ENCODE measurements around the gene GPR89B. TPM values are rescaled to one million over a fixed set of nuclear protein-coding genes. Genes with fewer than 3 reads are reported as not detected.
A peak's percentile ranks its signal among the peaks of the same experiment; 100 is the strongest.

The GPR89B gene
- total RNA-seq, 4 donors from 2014 or later, result 6.0 to 25.8 (median 16.6) TPM

DNA sequence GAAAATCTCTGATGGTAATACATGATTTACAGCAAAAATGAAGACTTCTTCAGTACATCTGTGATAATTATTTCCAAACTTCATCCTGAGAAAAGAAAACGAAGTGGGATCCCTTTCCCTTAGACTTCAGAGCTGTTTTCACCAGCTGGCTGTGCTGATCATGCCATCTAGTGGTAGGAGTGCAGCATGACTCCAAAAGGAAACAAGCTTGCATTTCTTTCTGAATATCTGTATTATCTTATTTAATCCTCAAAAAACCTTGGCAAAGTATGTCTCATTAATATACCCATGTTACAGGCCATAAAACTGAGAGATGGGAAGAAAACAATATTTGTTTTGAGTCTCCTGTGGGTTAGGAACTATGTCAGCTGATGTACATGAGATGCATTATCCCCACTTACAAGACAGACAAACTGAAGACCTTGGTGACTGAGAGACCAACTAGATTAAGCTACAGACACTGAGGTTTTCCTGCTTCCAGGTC, 35.4 kb upstream of the GPR89B start:
- Histone ChIP-seq H3K4me3 (no peak overlapping the region), H3K27ac (no peak overlapping the region), H3K27me3 (peaks cover 18% of the 10 kb centered on the region), H3K9me3 (no peaks in the 10 kb centered on the region), H3K4me1 (peaks cover 0 to 15% (median 4%) of the 10 kb centered on the region in 3 donors), H3K36me3 (no peaks in the 10 kb centered on the region)
- peak; percentile 66 for ATAC-seq
- 7 to 10% methylated on average over 1 of the region's 1 CpG for WGBS, 2 donors (ENCODE audit: low coverage in 1 of 2)
- TF ChIP-seq EP300 (IDR thresholded peaks at IDR 0.05), result no peak
- no peak for TF ChIP-seq POLR2A (IDR thresholded peaks at IDR 0.05)
- TF ChIP-seq, protein P1, sequence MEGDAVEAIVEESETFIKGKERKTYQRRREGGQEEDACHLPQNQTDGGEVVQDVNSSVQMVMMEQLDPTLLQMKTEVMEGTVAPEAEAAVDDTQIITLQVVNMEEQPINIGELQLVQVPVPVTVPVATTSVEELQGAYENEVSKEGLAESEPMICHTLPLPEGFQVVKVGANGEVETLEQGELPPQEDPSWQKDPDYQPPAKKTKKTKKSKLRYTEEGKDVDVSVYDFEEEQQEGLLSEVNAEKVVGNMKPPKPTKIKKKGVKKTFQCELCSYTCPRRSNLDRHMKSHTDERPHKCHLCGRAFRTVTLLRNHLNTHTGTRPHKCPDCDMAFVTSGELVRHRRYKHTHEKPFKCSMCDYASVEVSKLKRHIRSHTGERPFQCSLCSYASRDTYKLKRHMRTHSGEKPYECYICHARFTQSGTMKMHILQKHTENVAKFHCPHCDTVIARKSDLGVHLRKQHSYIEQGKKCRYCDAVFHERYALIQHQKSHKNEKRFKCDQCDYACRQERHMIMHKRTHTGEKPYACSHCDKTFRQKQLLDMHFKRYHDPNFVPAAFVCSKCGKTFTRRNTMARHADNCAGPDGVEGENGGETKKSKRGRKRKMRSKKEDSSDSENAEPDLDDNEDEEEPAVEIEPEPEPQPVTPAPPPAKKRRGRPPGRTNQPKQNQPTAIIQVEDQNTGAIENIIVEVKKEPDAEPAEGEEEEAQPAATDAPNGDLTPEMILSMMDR (IDR thresholded peaks at IDR 0.05), result peak; percentile 88 to 96 (median 93)

DNA sequence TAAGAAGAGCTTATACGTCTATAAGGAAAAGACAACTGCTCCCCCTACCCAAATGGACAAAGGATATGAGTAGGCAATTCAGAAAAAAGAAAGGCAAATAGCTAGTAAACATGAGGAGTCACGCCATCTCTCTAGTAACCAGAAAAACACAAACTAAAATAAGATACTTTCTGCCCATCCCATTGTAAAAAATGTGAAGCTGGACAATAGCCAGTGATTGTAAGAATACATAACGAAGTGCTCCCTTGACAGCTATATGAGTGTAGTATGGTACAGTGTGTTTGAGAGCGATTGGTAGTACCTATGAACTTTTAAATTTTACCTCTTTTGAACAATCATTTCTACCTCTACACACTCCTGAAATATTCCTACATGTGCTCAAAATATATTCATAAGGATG, 33.1 kb upstream of the GPR89B start:
- Histone ChIP-seq H3K27me3 (peaks cover 9% of the 10 kb centered on the region), H3K36me3 (no peaks in the 10 kb centered on the region), H3K4me3 (no peak overlapping the region), H3K9me3 (no peaks in the 10 kb centered on the region), H3K4me1 (peaks cover 0 to 12% (median 4%) of the 10 kb centered on the region in 3 donors), H3K27ac (no peak overlapping the region)
- TF ChIP-seq POLR2A (IDR thresholded peaks at IDR 0.05) (no peak), EP300 (IDR thresholded peaks at IDR 0.05) (no peak)
- TF ChIP-seq, protein P1 (IDR thresholded peaks at IDR 0.05), result no peak
- ATAC-seq, result no peak
- 47 to 51% methylated on average over 4 of the region's 4 CpGs for WGBS, 2 donors (ENCODE audit: low coverage in 1 of 2)

DNA sequence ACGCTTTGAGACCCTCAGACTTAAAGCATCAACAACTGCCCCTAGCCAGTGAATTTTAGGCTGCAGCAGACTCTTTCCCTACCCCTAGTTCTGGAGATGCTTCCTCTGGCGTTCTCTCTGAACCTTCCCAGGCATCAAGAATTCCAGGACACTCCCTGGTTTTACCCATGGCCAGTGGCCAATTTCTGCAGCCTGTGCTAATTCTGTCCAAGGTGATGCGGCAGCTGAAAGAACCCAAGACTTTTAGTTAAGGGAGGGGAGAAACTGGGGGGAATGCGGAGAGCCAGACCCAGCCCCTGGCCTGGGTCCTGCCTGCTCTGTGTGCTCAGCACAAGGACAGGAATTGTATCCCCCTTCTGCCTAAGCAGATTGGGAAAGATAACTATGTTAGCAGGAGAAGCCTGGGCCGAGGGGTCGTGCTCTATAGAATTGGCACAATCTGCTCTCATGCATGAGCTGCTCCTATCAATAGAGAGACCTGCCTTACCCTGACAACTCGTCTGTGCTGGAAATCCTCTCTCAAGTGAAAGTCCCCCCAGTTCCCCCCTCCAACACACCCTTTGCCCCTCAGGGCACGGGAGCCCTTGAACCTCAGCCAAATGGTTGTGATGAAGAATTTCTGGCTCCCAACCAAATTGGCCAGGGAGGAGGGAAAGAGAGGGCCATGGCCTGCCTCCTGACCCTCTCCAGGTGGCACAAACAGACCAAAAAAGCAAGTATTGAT, 31.0 kb upstream of the GPR89B start:
- no peak for ATAC-seq
- Histone ChIP-seq H3K36me3 (no peaks in the 10 kb centered on the region), H3K9me3 (no peaks in the 10 kb centered on the region), H3K4me3 (no peak overlapping the region), H3K27ac (no peak overlapping the region), H3K27me3 (peaks cover 8% of the 10 kb centered on the region), H3K4me1 (peaks cover 0 to 9% (median 0%) of the 10 kb centered on the region in 3 donors)
- 48 to 50% methylated on average over 4 to 6 of the region's 8 CpGs for WGBS, 2 donors (ENCODE audit: low coverage in 1 of 2)
- TF ChIP-seq EP300 (IDR thresholded peaks at IDR 0.05) (no peak), POLR2A (IDR thresholded peaks at IDR 0.05) (no peak), POLR2AphosphoS5 (IDR thresholded peaks at IDR 0.05) (no peak)
- TF ChIP-seq, protein P1 (IDR thresholded peaks at IDR 0.05), result no peak

DNA sequence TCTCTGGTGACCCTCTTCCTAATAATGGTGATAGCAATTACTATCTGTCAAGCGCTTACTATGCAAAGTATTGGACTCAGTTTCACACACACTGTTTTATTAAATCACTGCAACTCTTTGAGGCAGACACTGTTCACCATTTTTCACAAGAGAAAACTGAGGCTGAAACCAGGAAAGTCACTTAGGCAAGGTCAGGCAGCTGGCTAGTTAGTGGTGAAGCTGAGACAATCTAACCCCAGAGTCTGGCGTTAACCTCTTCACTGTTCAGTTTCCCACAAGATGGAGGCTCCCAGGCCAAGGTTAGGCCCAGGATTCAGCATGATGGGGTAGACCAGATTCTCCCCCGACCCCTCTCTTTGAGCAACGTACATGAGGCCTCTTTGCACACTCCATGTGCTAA, 30.4 kb upstream of the GPR89B start:
- Histone ChIP-seq H3K9me3 (no peaks in the 10 kb centered on the region), H3K4me3 (no peak overlapping the region), H3K36me3 (no peaks in the 10 kb centered on the region), H3K27me3 (peaks cover 8% of the 10 kb centered on the region), H3K27ac (no peak overlapping the region), H3K4me1 (peaks cover 0 to 4% (median 0%) of the 10 kb centered on the region in 3 donors)
- ATAC-seq, result no peak
- TF ChIP-seq POLR2A (IDR thresholded peaks at IDR 0.05) (no peak), EP300 (IDR thresholded peaks at IDR 0.05) (no peak), POLR2AphosphoS5 (IDR thresholded peaks at IDR 0.05) (no peak)
- TF ChIP-seq, protein P1 (IDR thresholded peaks at IDR 0.05), result no peak
- WGBS, 2 donors (ENCODE audit: low coverage in 1 of 2), result 80 to 92% methylated on average over 2 to 3 of the region's 4 CpGs

DNA sequence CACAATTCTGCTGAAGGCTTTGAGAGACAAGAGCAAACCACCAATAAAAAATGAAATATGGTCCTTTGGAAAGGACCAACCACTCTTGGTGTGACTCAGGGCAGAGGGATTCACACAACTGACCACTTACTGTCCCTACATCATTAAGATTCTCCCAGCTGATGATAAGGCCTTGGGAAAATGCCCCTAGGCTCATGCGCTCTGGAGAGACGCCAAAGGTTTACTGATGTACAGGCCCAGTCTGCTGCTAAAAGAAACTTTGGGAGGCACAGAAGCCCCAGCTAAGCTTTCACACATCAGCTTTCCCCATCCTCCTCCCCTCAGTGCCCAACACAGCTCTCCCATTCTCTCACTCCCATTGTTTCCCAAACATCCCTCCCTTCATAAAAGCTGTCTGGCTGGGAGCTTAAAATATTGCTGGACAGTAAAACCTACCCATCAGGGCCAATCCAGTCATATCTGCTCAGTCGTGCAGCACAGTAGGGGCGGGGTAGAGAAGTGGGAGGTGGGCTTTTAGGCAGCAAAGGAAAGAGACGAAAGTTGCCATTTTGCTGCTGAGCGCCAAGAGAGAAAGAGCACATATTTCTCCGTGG, 25.9 kb upstream of the GPR89B start, which contains the start of gene GJA8:
TSS of gene GJA8 (plus strand) at position 543 of the 593 bp plus-strand sequence. CDS start 5,161 bp downstream, outside the sequence.
- Histone ChIP-seq H3K27ac (no peak within 1 kb of the TSS), H3K4me3 (no peak within 1 kb of the TSS), H3K27me3 (no peaks in the 10 kb centered on the region), H3K4me1 (peaks cover 0 to 1% (median 0%) of the 10 kb centered on the region in 3 donors), H3K36me3 (no peaks in the 10 kb centered on the region), H3K9me3 (no peaks in the 10 kb centered on the region)
- 74 to 75% methylated on average over 7 of the region's 7 CpGs for WGBS, 2 donors (ENCODE audit: low coverage in 1 of 2)
- no peak for ATAC-seq
- TF ChIP-seq POLR2AphosphoS5 (IDR thresholded peaks at IDR 0.05), result no peak
- TF ChIP-seq EP300 (IDR thresholded peaks at IDR 0.05), result no peak
- TF ChIP-seq, protein P1 (IDR thresholded peaks at IDR 0.05), result no peak
- no peak for TF ChIP-seq POLR2A (IDR thresholded peaks at IDR 0.05)
